NCI-H1105 (cell line): ENCODE measurements around the gene TPO.
"Not testable (repeated sequence)": the region's sequence is repeated elsewhere in the genome, so short reads cannot be mapped to it uniquely, and the experiment has no call there.

ENCODE experiments used
- DNase-seq: peaks from one replicate; lab custom pipeline; 2025; lab: John Stamatoyannopoulos, UW

TPO gene

DNA sequence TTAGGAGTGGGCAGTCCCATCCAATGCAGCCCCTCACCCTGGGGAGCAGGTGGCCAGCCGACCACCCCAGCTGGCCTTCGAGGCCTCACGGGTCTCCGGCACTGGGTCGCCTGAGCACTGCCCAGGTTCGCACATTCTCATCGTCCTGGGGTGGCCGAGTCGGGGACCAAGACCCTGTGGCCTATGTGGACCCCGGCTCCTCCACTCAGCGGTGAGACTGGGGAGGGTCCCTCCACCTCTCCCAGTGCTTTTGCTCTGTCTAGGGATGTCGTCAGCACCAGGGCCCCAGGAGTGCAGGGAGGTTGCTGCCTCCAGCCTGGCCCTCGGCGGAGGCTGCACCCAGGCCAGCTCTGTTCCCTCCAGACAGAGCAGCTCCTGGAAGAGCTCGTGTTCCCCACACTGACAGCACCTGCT, 89.6 kb downstream of the TPO start:
- no peak for DNase-seq

DNA sequence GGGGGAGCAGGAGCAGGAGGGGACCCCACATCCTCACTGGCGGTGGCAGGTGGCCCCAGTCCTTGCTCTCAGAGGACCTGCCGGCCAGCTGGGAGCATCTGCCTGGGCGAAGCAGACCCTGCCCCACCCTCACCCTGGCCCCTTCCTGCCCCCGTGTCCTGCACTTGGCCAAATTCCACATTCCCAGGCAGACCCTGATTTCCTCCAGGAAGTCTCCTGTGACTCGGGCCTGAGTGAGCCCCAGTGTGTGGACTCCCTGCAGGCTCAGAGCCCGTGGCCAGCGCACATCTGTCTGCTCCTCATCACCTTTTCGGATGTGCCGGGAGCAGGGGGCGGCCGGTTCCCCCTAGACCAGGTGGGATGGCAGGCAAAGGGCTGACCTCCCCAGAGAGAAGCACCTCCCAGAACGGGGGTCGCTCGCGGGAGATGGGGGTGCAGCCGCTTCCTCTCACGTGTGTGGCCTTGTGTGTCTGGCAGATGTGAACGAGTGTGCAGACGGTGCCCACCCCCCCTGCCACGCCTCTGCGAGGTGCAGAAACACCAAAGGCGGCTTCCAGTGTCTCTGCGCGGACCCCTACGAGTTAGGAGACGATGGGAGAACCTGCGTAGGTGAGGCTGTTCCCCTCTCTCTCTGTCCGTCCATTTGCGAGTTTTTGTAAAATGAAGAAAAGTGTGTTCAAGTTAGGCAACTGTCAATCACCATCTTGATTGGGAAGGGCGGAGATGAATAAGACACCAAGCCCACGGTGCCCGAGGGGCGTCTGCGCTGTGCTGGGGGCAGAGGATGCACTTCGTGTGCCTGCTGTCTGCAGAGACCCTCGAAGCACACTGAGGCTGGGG, 90.4 kb downstream of the TPO start:
- no peak for DNase-seq

DNA sequence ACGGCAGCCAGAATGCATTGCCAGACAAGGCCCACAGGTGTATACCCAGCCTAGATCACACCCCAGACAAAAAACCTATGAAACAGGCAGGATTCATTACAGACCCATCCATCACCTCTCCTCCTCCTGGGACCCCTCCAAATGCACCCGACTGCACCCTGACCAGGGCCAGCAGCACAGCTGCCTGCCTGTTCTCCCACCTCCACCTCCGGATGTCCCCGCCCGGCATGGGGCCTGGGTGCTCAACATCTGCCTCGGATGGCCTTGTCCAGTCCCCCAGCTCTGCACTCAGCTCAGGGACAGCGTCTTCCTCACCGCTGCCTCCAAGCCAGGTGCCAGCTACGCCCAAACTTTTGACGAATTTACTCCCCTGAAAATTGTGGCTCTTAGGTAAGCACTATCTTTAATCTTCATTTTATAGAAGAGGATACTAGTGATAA, 91.1 kb downstream of the TPO start:
- no peak for DNase-seq

DNA sequence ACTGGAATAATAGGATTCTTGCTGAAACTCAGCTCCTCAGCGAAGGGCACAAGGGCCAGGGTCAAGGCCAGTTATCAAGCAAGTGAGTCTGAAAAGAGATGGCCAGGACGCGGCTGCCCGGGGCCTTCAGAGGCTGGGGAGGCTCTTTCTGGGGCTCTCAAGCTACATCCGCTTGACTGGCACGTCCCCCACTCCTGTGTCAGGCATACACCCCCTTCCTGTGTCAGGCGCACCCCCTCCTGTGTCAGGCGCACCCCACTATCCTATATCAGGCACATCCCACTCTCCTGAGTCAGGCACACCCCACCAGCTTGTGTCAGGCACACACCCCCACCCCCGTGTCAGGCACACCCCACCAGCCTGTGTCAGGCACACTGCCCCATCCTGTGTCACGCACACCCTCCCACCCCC, 91.8 kb downstream of the TPO start:
- no peak for DNase-seq

DNA sequence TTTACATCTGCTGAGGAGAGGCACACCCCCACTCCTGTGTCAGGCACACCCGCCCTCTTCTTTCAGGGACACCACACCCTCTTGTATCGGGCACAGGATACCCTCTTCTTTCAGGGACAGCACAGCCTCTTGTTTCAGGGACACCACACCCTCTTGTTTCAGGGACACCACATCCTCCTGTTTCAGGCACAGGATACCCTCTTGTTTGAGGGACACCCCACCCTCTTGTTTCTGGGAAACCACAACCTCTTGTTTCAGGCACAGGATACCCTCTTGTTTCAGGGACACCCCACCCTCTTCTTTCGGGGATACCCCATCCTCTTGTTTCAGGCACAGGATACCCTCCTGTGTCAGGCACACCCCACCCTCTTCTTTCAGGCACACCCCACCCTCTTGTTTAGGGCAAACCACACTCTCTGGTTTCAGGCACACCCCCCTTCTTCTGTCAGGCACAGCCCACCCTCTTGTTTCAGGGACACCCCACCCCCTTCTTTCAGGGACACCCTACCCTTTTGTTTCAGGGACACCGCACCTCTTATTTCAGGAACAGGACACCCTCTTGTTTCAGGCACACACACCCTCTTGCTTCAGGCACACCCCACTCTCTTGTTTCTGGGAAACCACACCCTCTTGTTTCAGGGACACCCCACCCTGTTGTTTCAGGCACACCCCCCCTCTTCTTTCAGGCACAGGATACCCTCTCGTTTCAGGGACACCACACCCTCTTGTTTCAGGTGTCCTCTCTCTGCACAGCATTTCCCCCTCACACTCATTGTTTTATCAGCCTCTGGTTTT, 96.2 kb downstream of the TPO start:
- no peak for DNase-seq

DNA sequence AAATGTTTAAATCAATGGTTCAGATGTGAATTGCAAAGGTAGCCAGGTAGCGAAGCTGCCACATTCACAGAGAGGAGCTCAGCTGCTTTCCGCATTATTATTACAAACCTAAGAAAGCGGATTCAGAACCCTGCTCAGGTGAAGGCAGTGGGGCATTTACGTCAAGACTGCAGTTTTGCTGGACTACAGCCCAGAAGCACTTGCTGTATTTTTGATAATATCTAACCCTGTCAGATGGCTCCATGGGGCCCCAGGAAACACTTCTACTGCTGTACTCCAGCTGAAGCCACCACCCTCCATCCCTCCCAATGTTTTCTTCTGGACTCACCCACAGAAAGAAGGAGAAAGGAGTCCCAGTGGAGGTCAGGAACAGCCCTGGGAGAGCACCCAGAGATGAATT, 96.9 kb downstream of the TPO start:
- no peak for DNase-seq

DNA sequence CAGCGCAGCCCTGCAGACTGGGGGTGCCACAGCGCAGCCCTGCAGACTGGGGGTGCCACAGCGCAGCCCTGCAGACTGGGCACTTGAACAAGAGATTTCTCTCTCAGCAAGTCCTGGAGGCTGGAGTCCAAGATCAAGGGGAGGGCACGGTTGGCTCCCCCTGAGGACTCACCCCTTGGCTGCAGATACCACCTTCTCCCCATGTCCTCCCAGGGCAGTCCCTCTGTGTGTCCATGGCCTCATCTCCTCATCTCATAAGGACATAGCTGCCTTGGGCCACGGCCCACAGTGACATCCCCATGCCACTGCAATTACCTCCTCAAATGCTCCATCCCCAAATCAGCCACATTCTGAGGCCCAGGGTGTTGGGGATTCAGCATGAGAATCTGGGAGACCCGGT, 98.2 kb downstream of the TPO start:
- DNase-seq: no peak

DNA sequence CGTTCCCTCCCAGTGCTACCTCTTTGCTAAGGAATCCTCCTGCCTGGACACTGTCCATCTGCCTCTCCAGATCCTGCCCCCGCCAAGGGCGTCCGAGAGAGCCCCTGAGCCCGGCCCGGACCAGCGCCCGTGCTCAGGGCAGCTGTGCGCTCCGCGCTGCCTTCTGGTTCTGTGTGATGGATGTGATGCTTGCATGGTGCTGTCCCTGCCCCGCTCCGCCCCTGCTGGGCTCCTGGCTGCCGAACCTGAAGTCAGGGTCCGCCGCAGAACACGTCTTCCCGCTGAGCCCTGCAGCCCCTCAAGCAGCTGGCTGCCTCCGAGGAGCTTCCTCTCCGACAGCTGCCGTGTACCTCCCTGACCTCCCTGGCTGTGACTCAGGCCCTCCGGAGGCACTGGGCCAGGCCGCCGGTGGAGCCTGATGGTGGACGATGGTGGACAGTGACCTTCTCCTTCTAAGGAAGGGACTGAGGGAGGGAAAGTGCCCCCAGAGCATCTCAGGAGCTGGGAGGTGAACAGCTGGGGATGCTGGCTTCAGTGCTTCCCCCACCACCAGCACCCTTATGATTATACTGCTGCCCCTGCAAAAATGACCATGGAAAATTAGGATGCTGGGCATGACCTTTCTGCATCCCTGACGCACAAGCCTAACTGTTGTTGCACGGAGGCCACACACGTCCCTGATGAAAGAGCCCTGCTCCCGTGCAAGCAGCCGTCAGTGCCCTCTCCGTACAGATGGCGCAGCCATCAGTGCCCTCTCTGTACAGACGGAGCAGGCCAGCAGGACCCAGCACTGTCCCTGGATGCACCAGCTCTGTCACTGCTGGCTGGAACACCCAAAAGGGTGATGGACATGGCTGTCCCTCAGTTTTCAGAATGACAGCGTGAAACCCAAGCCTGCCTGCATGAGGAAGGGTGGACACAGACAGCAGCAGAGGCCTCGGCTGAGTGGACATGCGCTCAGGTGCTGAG, 99.3 kb downstream of the TPO start:
- no peak for DNase-seq

DNA sequence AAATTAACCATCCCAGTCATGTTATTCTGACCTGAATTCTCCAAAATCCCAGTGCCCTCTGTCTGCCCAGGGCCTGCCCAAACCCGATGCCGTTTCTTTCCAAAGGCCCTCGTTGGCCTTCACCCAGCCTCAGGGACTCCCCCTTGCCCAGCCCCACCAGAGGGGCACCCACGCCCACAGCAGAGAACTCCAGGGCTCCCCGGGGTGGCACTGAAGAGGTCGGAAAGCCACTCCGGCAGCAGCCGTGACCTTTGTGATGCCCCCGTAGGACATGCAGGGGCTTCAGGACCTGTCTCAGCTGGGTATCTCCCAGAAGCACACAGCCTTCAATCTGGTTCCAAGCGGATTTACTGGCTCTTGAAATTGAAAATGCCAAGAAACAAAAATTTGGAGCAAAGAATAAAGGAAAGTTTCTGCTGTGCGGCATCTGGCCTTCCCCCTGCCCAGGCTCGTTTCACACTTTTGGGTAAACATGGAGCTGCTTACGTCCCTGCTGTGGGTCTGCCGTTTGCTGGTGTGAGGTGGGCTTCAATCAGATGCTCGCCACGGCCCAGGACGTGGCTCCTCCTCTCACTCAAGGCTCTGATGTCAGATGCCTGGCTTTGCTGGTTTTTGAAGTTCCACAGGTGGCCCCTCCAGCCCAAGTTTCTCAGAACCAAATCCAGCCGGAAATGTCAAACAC, 101.3 kb downstream of the TPO start:
- no peak for DNase-seq

DNA sequence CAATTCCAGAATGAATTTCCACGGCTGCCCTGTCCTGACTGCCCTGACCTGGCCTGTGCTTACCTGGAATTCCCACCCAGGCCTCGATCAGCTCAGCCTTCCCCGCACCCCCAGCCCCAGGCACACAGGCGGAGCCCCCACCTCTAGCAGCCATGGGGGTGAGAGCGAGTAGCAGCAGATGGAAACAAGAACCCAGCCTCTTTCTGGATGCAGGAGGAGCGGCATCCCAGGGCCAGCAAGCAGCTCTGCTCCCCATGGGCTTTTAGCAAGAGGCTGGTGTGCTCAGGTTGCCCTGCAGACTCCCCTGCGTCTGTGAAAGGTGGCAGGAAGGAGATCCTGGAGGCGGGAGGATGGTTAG, 101.8 kb downstream of the TPO start:
- DNase-seq: no peak

DNA sequence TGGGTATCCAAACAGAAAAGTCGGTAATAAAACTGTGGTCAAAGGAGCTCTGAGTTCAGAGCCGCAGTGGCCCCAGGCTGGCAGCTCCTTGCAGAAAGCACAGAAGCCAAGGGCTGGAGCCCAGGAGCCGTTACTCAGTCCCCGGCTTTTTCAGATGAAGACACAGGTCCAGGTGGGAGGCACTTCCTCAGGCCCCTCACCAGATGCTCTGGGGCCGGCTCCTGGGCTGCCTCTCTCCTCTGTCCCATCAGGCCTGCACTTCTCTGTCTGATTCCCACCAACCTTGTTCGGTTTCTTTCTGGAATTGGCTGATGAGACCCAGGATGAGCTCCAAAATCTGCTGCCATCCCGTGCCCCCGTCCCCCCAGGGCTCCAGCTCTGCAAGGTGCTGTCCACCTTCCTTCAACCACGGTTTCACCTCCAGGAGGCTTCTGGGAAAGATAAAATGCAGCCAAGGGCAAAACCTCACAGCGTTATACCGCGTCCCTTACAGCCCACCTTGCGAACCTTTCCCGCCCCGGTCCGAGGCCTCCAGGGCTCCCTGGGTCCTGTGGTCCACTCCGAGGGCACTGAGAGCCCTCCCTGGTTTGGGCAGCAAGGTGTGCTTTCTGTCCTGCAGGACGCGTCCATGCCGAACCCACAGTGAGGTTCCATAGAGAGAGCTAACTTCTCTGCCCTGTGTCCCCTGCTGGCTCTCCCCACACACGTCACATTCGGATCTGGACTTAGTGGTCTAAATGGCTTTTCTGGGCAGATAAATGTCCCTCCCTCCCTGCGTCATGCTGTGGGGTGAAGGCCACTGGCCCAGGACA, 102.9 kb downstream of the TPO start:
- DNase-seq: no peak

DNA sequence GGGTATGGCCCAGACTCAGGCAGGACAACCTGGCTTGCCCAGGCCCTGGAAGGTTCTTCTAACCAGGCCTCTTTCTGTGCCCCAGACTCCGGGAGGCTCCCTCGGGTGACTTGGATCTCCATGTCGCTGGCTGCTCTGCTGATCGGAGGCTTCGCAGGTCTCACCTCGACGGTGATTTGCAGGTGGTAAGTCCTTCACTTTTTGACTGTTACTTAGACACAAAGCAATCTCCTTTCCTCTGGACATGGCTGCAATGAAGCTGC, 103.5 kb downstream of the TPO start:
- no peak for DNase-seq

DNA sequence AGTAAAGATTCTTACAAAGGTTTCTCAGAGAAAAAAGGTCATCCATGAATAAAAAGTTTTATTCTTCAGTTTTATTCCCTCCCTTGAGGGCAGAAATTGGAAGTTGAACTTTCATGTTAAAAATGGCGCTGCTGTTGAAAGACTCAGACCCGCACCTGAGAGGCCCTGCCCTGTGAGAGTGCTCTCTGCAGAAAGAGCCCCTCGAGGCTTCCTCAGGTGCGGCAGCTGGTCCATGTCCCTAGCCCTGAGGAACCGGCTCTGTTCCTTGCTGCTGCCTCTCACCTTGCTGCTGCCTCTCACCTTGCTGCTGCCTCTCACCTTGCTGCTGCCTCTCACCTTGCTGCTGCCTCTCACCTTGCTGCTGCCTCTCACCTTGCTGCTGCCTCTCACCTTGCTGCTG, 104.0 kb downstream of the TPO start:
- not testable (repeated sequence) for DNase-seq

DNA sequence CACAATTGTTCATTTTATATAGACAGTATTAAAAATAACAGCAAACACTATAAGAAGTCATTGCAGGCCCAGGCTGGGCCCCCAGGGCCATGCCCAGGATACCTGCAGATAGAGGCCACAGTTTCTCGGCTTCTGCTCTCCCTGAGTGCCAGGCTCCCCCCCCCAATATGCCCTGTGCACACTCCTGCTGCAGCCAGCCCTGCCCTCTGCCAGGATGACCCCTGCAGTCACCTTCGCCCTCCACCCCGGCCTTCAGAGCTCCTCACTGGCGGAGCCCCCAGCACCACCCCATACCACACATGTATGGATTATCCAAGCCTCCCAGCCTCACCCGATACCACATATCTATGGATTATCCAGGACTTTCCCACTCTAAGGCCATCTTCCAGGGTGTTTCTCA, 104.5 kb downstream of the TPO start:
- DNase-seq: no peak

DNA sequence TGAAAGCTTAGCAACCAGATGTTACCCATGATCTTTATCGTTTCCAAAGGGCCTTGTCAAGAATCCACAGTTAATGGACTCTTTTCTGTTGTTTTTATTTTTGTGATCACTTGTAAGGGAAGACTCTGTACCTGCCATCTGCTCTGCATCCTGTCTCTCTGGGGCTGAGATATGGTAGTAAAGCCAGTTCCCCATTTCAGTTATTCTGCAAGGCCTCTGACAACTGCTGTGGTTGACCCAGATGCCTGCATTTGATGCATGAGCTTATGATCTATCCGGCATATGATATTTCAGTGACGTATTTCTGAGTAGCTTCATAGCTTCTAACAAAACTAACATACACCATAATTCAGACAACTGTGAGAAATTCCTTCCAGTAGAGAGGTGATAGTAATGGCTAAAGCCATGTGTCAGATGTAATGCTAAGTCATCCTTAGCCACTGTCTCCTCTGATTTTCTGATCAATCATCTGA, 105.1 kb downstream of the TPO start:
- DNase-seq: no peak

DNA sequence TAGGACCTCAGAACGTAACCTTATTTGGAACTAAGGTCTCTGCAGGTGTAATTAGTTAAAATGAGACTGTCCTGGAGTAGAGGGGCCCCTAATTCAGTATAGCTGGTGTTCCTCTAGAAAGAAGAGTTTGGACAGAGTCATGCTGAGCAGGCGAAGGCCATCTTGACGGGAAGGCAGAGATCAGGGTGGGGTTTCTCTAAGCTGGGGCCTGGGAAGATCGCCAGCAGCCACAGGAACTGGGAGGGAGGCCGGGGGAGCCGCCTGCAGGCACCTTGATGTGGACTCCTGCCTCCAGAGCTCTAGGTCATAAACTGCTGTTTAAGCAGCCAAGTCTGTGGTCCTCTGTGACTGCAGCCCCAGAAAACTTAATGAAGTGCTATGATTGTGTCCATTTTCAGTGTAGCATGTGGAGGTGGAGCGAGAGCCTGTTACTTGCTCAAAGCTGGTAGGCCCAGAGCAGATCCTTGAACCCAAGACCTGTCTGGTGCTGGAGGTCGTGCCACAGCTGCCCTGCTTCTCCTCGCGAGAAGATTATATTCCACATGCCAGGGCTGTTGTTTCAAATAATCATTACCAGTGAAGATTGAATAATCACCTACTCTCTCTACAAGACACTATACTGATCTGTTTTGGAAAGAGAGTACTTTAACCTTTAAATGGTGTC, 105.7 kb downstream of the TPO start:
- DNase-seq: no peak

DNA sequence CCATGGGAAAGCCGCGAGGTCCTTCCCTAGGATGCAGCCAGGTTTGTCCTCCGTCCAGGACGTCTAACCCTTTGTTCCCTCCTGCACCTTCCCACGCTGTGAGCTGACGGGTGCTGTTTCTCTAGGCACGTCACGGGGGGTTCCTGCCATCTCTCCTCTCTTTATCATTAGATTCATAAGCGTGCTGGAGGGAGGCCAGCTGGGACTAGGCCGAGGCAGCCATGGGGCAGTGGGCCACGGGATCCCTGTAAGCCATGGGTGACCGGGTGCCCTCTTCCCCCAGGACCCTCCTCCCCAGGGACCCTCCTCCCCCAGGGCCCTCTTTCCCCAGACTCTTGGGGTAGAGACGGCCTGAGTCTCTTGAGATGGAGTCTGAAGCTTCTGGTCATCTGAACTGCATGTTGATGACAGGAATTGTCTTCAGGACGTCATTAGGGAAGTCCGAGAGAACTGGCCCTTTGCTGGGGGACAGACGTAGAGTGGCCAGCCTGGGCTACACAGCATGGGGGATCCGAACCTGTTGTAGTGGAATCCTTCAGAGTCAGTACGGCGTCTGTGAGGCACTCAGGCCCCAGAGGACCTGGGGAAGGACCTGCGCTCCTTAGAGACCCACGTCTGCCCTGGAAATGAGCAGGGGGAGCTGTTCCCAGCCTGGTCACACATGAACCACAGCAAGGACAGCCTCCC, 108.1 kb downstream of the TPO start:
- no peak for DNase-seq

DNA sequence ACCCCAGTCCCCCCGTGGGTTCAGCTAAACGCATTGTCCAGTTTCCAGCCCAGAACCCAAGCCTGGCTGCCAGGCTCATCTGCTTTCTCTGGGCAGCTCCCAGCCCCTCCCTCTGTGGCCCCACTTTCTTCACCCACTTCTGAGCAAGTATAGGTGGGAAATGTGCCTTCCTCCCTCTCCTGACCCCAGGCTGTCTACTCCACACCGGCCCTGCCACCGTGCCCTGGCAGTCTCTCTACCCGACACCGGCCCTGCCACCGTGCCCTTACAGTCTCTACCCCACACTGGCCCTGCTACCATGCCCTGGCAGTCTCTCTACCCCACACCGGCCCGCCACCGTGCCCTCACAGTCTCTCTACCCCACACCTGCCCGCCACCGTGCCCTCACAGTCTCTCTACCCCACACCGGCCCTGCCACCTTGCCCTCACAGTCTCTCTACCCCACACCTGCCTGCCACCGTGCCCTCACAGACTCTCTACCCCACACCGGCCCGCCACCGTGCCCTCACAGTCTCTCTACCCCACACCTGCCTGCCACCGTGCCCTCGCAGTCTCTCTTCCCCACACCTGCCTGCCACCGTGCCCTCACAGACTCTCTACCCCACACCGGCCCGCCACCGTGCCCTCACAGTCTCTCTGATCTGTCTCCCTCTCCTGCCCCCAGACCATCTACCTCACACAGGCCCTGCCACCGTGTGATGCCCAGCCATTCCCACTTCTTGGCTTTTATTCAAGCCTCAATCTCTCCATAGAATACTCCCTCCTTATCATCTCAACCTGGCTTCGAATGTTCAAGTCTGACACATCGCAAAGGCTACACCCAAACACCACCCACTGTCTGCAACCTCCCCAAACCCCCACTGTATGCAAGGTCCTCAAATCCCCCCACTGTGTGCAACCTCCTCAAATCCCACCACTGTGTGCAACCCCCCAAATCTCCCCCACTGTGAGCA, 108.9 kb downstream of the TPO start:
- no peak for DNase-seq
